Measurements from ENCODE around the gene TIAM1. TPM values are rescaled to one million over a fixed set of nuclear protein-coding genes. Genes with fewer than 3 reads are reported as not detected.

Gene TIAM1
- total RNA-seq, 1 experiment from 2014 or later = 3.7 TPM

DNA sequence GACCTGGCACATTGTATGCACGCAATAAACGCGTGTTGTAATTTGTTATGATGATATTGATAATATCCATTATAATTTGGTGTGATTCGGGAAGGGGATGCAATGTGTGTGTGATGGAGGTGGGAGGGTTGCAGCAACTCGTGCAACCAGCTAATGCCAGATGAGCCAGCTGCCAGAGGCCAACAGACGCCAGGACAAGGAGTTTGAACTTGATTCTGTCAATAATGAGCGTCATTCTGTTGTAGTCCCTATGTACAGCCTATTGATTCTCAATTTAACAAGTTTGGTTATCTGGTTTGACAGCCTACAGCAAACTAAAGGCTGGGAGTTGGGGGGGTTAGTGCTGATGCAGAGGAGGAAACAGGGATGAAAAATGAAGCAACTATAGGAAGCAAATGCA is 35.5 kb downstream of the TIAM1 start:
- BruUV-seq (replicated peaks) = no TSS peak
- no peaks in the 10 kb centered on the region for H3K4me1 ChIP-seq (ENCODE audit: control insufficient read depth, insufficient read depth, low read length)
- H3K9me3 ChIP-seq (ENCODE audit: control insufficient read depth, insufficient read depth, low read depth, low read length) = no peaks in the 10 kb centered on the region
- in situ Hi-C loops (cut with HindIII; ENCODE audit: low pct_unique_long_range_greater_than_20kb, low sequenced_read_pairs) = no loop called here
- H3K27me3 ChIP-seq (ENCODE audit: control insufficient read depth, insufficient read depth, low read length) = no peaks in the 10 kb centered on the region
- TF ChIP-seq POLR2AphosphoS5 (IDR thresholded peaks at IDR 0.05; ENCODE audit: low read depth, low read length) (no peak), SIN3A (IDR thresholded peaks at IDR 0.05; ENCODE audit: borderline replicate concordance, insufficient read depth, low read depth, low read length) (no peak), TCF7L2 (IDR thresholded peaks at IDR 0.05; ENCODE audit: low read depth, low read length) (no peak), CTCF (IDR thresholded peaks at IDR 0.05) (no peak)
- TF ChIP-seq, protein P1, sequence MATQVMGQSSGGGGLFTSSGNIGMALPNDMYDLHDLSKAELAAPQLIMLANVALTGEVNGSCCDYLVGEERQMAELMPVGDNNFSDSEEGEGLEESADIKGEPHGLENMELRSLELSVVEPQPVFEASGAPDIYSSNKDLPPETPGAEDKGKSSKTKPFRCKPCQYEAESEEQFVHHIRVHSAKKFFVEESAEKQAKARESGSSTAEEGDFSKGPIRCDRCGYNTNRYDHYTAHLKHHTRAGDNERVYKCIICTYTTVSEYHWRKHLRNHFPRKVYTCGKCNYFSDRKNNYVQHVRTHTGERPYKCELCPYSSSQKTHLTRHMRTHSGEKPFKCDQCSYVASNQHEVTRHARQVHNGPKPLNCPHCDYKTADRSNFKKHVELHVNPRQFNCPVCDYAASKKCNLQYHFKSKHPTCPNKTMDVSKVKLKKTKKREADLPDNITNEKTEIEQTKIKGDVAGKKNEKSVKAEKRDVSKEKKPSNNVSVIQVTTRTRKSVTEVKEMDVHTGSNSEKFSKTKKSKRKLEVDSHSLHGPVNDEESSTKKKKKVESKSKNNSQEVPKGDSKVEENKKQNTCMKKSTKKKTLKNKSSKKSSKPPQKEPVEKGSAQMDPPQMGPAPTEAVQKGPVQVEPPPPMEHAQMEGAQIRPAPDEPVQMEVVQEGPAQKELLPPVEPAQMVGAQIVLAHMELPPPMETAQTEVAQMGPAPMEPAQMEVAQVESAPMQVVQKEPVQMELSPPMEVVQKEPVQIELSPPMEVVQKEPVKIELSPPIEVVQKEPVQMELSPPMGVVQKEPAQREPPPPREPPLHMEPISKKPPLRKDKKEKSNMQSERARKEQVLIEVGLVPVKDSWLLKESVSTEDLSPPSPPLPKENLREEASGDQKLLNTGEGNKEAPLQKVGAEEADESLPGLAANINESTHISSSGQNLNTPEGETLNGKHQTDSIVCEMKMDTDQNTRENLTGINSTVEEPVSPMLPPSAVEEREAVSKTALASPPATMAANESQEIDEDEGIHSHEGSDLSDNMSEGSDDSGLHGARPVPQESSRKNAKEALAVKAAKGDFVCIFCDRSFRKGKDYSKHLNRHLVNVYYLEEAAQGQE (IDR thresholded peaks at IDR 0.05; ENCODE audit: insufficient read depth in 1 of 2, low read depth in 2 of 2, low read length in 1 of 2) = no peak
- CTCF ChIA-PET = no interaction called here
- no peak overlapping the region for H3K27ac ChIP-seq (ENCODE audit: low read length)
- intact Hi-C loops (cut with micrococcal nuclease; ENCODE audit: unreplicated experiment) = no loop called here
- POLR2A ChIA-PET = no interaction called here
- H3K4me3 ChIP-seq (ENCODE audit: low read depth in 2 of 2, low read length in 2 of 2) = no peak overlapping the region
- no peak for ATAC-seq
- DNase-seq (ENCODE audit: low read depth, low spot score) = no peak
- no peaks in the 10 kb centered on the region for H3K36me3 ChIP-seq (ENCODE audit: control insufficient read depth, insufficient read depth, low read length)

- ChIA-PET POLR2A (no interaction called here), CTCF (no interaction called here)
- Histone ChIP-seq H3K27me3 (ENCODE audit: control insufficient read depth, insufficient read depth, low read length) (no peaks in the 10 kb centered on the region), H3K4me3 (ENCODE audit: low read depth in 2 of 2, low read length in 2 of 2) (no peak overlapping the region), H3K36me3 (ENCODE audit: control insufficient read depth, insufficient read depth, low read length) (no peaks in the 10 kb centered on the region), H3K9me3 (ENCODE audit: control insufficient read depth, insufficient read depth, low read depth, low read length) (no peaks in the 10 kb centered on the region), H3K4me1 (ENCODE audit: control insufficient read depth, insufficient read depth, low read length) (no peaks in the 10 kb centered on the region), H3K27ac (ENCODE audit: low read length) (no peak overlapping the region)
- DNase-seq (ENCODE audit: low read depth, low spot score) (no peak), ATAC-seq (no peak)
- no peak for TF ChIP-seq SIN3A (IDR thresholded peaks at IDR 0.05; ENCODE audit: borderline replicate concordance, insufficient read depth, low read depth, low read length)
- no peak for TF ChIP-seq CTCF (IDR thresholded peaks at IDR 0.05)
- no peak for TF ChIP-seq POLR2AphosphoS5 (IDR thresholded peaks at IDR 0.05; ENCODE audit: low read depth, low read length)
- no peak for TF ChIP-seq TCF7L2 (IDR thresholded peaks at IDR 0.05; ENCODE audit: low read depth, low read length)
- TF ChIP-seq, protein P1 (IDR thresholded peaks at IDR 0.05; ENCODE audit: insufficient read depth in 1 of 2, low read depth in 2 of 2, low read length in 1 of 2) = no peak
- in situ Hi-C loops (cut with HindIII; ENCODE audit: low pct_unique_long_range_greater_than_20kb, low sequenced_read_pairs) = no loop called here
- BruUV-seq (replicated peaks) = no TSS peak
- intact Hi-C loops (cut with micrococcal nuclease; ENCODE audit: unreplicated experiment) = no loop called here
Measured at GRCh38 chr21:31305888-31306287, 38.2 kb downstream of the TIAM1 start.
